B cell (primary cell): Measurements from ENCODE around the gene CABLES1.

Source experiments
- CTCF ChIP-seq: fragments of 200-600 bp; IDR thresholded peaks from one replicate; pipeline ENCODE4 v1.8.0; 2022; ENCODE audit warnings: antibody characterized with exemption, mild to moderate bottlenecking
- EZH2 ChIP-seq: IDR thresholded peaks from 2 replicates; pipeline ENCODE4 v1.6.1; 2012; ENCODE audit warnings: borderline replicate concordance, low read depth, mild to moderate bottlenecking, moderate library complexity, low read length; ENCODE audit not compliant: insufficient read depth, poor library complexity, severe bottlenecking

GRCh38 chr18:23093772-23094171 is 41.5 kb upstream of the CABLES1 start:
- TF ChIP-seq CTCF (no peak), EZH2 (no peak)
